ENCODE results near the gene MXI1.

The MXI1 gene

GRCh38 chr10:110216240-110216639 is 8.8 kb downstream of the MXI1 start:
- DNase-seq: no peak

GRCh38 chr10:110216942-110217661 is 9.7 kb downstream of the MXI1 start:
- DNase-seq: no peak

DNA sequence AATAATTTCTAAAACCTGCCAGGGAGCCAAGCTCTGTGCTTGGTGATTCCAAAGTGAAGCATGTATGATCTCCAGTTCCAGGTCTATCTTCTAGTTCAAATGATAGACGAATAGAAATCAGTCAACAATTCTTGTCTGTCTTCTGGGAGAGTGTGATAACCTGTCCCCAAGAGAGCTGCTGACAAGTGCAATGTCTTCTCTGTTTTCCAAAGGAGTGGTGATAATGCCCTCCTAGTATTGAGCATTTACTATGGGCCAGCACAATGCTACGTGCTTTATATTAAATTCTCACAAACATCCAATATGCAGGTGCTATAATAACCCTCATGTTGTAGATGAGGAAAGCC is 10.2 kb downstream of the MXI1 start:
- DNase-seq: no peak

GRCh38 chr10:110218632-110219031 is 11.2 kb downstream of the MXI1 start:
- DNase-seq: no peak

DNA sequence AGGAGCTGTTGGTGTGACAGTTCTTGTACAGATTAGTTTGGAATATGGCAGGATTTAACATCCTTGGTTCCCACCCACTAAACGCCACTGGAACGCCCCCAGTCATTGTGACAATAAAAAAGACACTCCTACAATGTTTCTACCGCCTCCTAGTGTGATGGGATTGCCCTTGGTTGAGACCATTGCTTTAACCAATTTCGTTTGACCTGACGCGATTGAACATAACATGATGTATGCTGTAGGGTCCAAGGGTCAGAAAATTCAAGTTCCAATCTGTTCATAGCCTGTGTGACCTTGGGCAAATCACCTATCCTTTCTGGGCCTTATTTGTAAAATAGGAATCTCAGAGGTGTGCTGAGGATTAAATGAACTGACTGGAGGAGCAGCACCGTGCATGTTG is 12.5 kb downstream of the MXI1 start:
- no peak for DNase-seq

DNA sequence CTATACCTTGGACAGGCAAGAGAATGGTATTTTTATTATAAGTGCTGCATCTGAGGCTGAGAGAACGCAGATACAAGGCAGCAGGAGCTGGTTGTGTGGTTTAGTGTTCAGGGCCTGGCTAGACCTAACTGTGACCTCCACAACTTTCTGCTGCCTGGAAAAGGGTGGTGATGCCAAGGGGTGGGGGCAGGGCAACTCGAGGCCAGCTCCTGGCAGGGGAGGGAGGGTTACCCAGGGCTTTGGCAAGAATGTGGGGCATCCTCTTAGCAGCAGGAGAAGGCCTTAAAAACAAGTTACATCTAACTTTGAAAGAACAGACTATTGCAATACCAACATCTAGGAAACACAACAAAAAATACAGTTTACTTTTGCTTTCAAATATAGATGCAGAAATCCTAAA is 13.0 kb downstream of the MXI1 start:
- DNase-seq: no peak

- no peak for DNase-seq
Measured at GRCh38 chr10:110221044-110221720, 13.8 kb downstream of the MXI1 start.

DNA sequence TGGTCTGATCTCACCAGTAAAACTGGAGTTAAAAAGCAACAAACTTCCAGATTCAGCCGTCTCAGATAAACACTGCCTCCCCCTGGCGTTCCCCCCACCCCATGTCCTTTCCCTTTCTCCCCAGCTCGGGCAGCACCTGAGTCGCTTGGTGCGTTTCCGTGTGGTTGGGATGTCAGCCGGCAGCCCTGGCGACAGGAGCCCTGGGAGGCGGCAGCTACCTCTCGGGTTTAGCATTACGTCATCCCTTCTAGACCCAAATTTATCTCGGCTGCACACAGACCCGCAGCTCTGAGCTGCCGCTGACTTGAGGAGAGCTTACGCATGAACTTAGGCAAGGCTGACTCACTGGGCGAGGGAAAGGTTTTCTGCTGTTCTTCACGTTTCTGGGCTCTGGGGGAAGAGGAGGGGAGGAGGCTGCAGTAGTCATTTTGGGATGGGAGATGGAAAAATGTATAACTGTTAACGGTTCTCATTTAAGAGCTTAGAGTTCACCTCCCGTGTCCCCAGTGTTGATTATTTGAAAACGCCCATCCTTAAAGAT is 14.4 kb downstream of the MXI1 start:
- peak; percentile 94 for DNase-seq

- DNase-seq: no peak
Measured at GRCh38 chr10:110222641-110223297, 15.4 kb downstream of the MXI1 start.

GRCh38 chr10:110223298-110223925 is 16.0 kb downstream of the MXI1 start:
- no peak for DNase-seq

DNA sequence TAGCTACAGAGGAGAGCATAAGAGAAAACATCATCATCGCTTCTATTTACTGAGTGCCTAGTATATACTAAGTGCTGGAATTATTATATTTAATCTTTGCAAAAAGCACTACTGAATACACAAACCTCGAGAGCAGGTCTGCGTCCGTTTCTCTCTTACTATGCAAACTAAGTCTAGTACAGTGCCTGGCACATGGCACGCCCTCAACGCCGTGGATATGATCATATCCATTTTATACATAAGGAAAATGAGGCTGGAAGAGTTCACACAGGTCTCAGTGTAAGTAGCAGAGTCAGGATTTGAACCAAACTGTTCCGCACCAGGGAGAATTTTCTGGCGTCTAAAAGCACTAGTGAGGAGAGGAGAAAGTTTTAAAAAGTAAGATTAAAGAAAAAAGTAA is 17.6 kb downstream of the MXI1 start:
- DNase-seq: no peak

DNA sequence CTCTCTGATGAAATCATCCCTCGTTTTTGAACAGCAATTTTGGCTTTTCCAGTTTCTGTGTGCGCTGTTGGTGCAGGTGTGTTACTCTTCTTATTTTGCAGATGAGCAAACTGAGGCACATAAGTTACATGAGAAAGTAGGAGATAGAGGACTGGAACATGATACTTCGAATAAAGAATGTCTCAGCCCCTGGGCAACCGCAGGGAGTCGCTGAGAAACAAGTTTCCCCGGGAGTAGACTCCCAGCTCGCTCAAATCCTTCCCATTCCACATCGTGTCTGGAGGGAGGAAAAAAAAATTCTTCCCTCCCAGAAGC is 18.0 kb downstream of the MXI1 start:
- DNase-seq: no peak

DNA sequence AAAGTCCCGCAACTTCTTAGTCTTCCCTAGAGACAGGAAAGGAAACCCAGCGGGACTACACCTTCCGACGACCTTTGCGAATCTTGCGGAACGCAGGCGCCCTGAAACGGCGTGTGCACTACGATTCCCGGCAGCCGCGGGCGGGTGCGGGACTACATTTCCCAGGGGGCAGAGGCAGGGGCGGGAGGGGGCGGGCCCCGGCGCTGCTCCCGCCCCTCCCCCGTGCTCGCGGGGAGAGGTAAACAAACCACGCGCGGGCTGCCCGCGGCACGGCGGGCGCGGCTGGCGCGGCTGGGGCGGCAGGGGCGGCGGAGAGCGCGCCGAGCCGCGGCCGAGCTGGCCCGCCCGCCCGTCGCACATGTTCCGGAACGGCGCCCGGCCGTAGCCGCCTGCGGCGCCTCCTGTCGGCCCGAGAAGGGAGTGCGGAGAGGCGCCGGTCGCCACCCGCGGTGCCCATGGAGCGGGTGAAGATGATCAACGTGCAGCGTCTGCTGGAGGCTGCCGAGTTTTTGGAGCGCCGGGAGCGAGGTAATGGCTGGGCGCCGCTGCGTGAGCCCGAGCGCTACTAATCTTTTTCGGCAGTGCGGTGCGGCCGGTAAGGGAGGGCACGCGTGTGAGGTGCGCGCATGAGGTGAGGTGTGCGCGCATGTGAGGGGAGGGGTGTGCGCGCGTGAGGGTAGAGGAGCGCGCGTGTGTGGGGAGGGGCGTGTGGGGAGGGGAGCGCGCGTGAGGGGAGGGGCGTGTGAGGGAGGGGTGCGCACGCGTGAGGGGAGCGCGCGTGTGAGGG is 18.5 kb downstream of the MXI1 start:
- DNase-seq: peak; percentile 93

DNA sequence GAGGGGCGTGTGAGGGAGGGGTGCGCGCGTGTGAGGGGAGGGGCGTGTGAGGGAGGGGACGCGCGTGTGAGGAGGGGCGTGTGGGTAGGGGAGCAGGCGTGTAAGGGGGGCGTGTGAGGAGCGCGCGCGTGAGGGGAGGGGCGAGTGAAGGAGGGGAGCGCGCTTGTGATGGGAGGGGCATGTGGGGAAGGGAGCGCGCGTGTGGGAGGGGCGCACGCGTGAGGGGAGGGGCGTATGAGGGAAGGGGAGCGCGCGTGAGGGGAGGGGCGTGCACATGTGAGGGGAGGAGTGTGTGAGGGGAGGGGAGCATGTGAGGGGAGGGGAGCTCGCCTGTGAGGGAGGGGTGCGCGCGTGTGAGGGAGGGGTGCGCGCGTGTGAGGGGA is 19.1 kb downstream of the MXI1 start:
- DNase-seq: peak; percentile 68

DNA sequence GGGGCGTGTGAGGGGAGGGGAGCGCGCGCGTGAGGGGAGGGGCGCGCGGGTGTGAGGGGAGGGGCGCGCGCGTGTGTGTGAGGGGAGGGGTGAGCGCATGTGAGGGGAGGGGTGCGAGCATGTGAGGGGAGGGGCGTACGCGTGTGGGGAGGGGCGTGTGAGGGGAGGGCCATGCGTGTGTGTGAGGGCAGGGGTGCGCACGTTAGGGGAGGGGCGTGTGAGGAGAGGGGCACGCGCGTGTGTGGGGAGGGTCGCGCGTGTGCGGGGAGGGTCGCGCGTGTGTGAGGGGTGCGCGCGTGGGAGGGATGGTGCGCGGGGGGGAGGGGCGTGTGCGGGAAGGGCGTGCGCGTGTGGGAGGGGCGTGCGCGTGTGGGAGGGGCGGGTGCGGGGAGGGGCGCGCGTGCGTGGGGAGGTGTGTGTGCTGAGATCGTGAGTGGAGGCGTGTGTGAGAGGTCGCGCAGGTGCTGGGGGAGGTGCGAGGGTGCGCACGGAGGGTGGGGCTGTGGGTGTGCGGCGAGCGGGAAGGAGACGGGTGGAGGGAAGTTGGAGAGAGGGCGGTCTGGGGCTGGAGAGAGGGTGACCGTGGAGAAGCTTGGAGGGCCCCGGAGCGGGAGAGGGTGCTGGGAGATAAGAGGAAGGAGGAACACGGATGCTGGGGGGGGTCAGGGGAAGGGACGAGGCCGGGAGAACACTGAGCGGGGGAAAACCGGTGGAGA is 19.7 kb downstream of the MXI1 start:
- DNase-seq: peak; percentile 33

GRCh38 chr10:110228066-110228465 is 20.7 kb downstream of the MXI1 start:
- DNase-seq: no peak

- DNase-seq: no peak
Measured at GRCh38 chr10:110229155-110229554, 21.8 kb downstream of the MXI1 start.

- DNase-seq: no peak
Measured at GRCh38 chr10:110233846-110234245, 26.4 kb downstream of the MXI1 start.

DNA sequence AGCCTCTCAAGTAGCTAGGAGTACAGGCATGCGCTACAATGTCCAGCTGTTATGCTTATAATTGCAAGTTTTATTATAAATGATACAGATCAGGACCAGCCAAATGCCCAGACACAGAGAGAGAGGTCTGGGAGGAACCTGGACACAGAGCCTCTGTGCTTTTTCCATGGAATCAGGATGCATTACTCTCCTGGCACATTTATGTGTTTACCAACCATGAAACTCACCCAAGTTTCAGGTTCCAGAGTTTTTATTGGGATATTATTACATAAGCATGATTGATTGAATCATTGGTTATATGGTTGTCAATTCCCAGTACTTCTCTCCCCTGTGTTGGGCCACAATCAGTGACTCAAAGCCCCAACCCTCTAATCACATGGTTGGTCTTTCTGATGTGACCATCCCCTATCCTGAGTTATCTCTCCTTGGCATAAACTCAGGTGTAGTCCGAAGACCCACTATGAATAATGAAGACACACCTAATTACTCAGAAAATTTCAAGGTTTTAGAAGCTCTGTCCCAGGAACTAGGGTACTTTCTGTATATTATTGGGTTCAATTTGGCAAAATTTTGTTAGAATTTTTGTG is 30.6 kb downstream of the MXI1 start:
- DNase-seq: no peak

DNA sequence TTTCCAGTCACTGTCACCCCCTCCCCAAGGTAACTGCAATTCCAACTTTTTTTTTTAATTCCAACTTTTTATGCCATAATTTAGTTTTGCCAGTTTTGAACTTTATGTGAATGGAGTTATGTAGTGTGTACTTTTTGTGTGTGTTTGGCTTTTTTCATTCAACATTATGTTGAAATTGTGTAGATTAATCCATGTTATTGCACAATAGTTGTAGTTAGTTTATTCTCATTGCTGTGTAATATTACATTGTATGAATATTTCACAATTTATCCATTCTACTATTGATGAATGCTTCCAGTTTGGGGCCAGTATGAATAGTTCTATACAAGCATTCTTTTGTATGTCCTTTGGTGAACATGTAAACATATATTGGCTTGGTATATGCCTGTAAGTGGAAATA is 32.5 kb downstream of the MXI1 start:
- DNase-seq: no peak

- no peak for DNase-seq
Measured at GRCh38 chr10:110241407-110241806, 34.0 kb downstream of the MXI1 start.

DNA sequence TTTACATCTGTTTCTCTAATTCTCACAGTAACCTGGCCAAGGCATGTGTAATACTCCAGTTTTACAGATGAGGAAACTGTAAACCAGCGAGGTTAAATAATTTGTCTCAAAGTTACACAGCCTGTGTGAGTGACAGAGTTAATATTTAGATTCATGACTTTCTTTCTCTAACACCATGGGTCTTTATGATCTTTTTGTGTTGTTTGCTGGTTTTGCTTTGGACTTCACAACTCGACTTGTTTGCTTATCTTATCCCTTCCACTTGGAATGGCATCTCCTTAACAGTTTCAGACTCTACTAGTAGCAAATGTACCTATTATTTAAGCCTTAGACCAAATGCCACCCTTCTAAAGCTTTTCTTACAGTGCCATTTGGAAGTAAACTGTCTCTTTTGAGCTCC is 34.4 kb downstream of the MXI1 start:
- no peak for DNase-seq

Data from NCI-H226 (cell line).